SJCRH30 (cell line): ENCODE measurements around the gene DAPK3. TPM values are rescaled to one million over a fixed set of nuclear protein-coding genes. Genes with fewer than 3 reads are reported as not detected.
"Not testable (repeated sequence)": the region's sequence is repeated elsewhere in the genome, so short reads cannot be mapped to it uniquely, and the experiment has no call there.

Experiments
- DNase-seq, 2 experiments: peaks; one replicate each; pipeline ENCODE4 v3.0.0-alpha.2; 2015 to 2020
- H3K27ac ChIP-seq: fragments of 250-450 bp; sonication (Bioruptor Pico); 2 replicates; pipeline ENCODE4 v1.5.1; 2020; ENCODE audit warnings: mild to moderate bottlenecking, moderate library complexity
- H3K27me3 ChIP-seq: fragments of 250-450 bp; sonication (Bioruptor Pico); 2 replicates; pipeline ENCODE4 v1.5.1; 2020; ENCODE audit warnings: mild to moderate bottlenecking, moderate library complexity
- H3K36me3 ChIP-seq: fragments of 250-450 bp; sonication (Bioruptor Pico); 2 replicates; pipeline ENCODE4 v1.5.1; 2020; ENCODE audit warnings: mild to moderate bottlenecking, moderate library complexity
- H3K4me1 ChIP-seq: fragments of 250-450 bp; sonication (Bioruptor Pico); 2 replicates; pipeline ENCODE4 v1.5.1; 2020; ENCODE audit warnings: mild to moderate bottlenecking, moderate library complexity
- H3K4me3 ChIP-seq: fragments of 250-450 bp; sonication (Bioruptor Pico); 2 replicates; pipeline ENCODE4 v1.5.1; 2020; ENCODE audit warnings: mild to moderate bottlenecking, moderate library complexity
- H3K9me3 ChIP-seq: fragments of 250-450 bp; sonication (Bioruptor Pico); replicated peaks from 2 replicates; pipeline ENCODE4 v1.5.1; 2020; ENCODE audit warnings: mild to moderate bottlenecking, moderate library complexity
- total RNA-seq: library from RNA; depleted of rRNA; stranded (reverse); fragments of >200 nt; shearing (Covaris generic); gene quantifications from 2 replicates; pipeline ENCODE4 v1.2.3, GENCODE V29; 2014; rRNA removed

Gene DAPK3
- total RNA-seq, result 39.1 and 41.9 TPM in 2 replicates

DNA sequence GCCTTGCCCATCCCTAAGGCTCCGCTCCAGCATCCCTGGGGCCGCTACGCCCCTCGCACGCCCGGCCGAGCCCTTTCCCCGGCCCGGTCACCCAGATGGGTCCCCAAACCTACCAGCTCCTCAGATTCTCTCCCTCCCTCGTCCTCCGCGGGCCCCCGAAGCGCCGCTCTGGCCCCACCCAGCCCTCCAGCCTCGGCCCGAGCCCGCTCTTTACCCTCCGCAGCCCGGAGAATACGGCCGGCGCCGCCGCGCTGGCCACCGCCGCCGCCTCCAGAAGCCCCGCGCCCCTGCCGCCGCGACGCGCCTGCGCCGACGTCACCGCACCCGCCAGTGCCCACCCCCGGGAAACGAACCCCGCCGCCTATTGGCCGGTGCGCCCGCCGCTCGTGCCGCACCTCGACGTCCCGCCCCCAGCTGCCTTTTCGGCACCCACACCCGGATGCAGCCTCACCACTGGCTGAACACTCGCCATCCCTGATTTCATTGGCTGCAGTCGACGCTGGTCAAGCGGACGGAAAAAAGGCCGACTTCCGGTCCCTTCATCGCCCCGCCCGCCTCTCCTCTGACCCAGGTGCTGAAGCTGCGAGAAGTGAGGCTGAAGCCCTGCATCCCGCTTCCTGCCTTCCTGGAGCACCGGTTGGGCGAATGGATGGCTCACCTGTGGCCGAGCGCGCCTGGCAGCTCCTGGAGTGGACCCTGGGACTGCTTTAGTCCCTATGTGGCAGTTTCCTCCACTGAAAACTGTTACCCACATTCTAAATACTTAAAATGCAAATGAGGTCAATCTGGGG is at the start of gene DAPK3:
Gene DAPK3 (minus strand): TSS at position 292 of the 791 bp plus-strand sequence. CDS start 1,364 bp downstream, outside the sequence.
- Histone ChIP-seq H3K27me3 (no peaks in the 10 kb centered on the region), H3K4me1 (peaks cover 9% of the 10 kb centered on the region; the same call in 1 of the 2 replicates), H3K27ac (peak within 1 kb of the TSS; percentile 57), H3K9me3 (no peaks in the 10 kb centered on the region), H3K36me3 (peaks cover 17% of the 10 kb centered on the region), H3K4me3 (peak within 1 kb of the TSS; percentile 93)
- DNase-seq, result peak; percentile 97

DNA sequence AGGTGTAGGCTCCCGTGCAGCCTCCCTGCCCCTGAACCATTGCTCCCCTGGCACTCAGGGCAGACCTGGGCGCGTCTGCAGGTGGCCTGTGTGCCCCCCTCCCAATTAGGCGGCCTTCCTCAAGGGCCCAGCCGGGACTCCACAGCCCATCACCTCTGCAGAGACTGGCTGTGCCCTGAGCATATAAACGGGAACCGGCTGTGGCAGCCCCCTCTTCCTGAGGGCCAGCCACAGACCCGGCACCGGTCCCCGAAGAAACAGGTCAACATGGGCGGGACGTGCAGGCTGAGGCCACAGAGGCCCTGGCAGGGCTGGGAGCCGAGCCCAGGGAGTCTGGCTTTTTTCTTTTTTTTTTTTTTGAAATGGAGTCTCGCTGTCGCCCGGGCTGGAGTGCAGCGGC is 48.7 kb upstream of the DAPK3 start:
- peaks cover 4% of the 10 kb centered on the region for H3K36me3 ChIP-seq
- no peak overlapping the region for H3K27ac ChIP-seq
- no peak overlapping the region for H3K4me3 ChIP-seq
- H3K27me3 ChIP-seq, result no peaks in the 10 kb centered on the region
- no peak for DNase-seq
- H3K4me1 ChIP-seq, result no peaks in the 10 kb centered on the region
- H3K9me3 ChIP-seq, result no peaks in the 10 kb centered on the region

DNA sequence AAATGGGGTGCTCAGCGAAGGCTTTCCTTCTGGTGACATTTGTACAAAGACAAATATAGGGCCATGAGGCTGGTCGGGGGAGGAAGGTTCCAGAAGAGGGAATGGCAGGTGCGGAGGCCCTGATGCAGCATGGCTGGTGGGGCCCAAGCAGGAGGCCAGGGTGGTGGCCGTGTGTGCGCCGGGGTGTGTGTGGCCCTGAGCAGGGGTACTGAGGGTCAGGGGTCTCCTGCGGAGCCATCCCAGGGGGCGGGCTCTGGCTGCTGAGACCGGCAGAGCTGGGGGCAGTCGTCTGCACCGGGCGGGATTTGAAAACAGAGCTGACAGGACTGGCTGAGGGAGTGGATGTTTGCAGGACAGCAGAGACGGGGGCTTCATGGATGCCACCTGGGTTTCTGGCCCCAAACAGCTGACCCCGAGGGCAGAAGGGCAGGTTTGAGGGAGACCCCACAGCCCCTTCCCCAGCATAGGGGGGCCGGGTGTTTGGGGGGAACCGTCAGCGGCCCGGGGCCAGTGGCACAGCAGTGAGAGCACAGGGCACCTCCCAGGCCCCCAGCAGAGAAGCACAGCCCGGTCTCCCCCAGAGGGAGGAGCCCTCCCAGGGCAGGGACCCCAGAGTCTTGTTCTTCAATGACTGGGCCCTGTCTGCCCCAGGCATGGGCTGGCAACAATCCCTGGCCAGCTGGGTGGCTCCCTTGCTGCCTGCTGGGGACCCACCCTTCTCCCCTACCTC is 48.0 kb upstream of the DAPK3 start:
- no peaks in the 10 kb centered on the region for H3K27me3 ChIP-seq
- no peak overlapping the region for H3K4me3 ChIP-seq
- H3K9me3 ChIP-seq, result no peaks in the 10 kb centered on the region
- H3K36me3 ChIP-seq, result peaks cover 4% of the 10 kb centered on the region
- no peak for DNase-seq
- no peaks in the 10 kb centered on the region for H3K4me1 ChIP-seq
- H3K27ac ChIP-seq, result no peak overlapping the region

DNA sequence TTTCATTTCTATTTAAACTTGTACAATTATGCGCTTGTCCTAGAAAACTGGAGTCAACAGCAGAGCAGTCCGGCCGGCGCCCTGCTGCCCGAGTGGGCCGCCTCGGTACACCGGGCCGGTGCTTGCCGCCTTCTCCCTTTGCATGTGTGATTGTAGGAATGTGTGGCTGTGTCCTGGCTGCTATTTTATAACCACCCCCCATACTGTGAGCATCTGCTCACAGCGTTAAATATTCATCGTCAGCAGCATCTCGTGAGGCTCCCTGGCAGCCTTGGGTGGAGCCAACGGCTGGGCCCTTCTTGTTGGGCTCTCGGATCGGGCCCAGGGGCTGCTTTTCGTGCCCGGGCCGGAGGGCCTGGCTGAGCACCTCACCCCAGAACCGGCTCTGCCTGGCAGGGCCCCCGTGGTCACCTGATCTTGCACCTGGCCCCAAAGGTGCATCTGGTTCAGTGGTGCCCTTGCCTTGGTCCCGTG is 47.3 kb upstream of the DAPK3 start:
- Histone ChIP-seq H3K36me3 (peaks cover 11% of the 10 kb centered on the region), H3K9me3 (no peaks in the 10 kb centered on the region), H3K4me1 (no peaks in the 10 kb centered on the region), H3K27me3 (no peaks in the 10 kb centered on the region), H3K4me3 (no peak overlapping the region), H3K27ac (no peak overlapping the region)
- no peak for DNase-seq

DNA sequence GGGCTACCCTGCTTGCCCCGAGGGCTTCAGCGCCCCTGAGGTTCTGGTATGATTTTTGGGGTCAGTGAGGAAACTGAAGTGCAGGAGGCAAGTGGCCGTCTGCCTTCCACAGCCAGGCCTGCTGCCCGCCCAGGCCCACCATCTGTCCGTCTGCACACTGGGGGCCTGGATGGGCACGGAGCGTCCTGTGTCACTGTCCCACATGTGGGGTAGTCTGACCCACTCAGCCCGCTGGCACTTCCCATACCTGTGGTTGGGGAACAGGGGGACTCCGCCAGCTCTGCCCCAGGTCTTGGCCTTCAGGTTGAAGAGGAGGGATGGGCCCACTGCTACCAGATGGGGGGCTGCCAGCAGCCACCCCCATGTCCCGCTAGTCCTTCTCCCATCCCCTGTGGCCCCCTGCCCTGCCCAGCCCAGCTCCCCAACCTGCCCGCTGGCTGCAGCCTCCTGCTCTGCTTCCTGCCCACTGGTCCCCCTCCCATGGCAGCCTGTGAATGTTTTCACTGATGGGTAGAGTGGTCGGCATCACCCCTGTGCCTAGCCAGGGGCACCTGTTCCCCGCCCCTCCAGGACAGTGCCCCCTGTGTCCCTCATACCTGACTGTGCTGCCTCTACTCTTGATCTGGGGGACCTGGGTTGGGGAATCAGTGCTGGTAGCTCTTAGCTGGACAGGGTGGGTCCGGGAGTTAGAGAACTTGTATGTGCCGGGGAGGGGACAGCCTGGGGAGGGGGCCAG is 46.2 kb upstream of the DAPK3 start:
- Histone ChIP-seq H3K4me3 (no peak overlapping the region), H3K27ac (no peak overlapping the region), H3K4me1 (no peaks in the 10 kb centered on the region), H3K36me3 (peaks cover 13% of the 10 kb centered on the region), H3K9me3 (no peaks in the 10 kb centered on the region), H3K27me3 (no peaks in the 10 kb centered on the region)
- no peak for DNase-seq

DNA sequence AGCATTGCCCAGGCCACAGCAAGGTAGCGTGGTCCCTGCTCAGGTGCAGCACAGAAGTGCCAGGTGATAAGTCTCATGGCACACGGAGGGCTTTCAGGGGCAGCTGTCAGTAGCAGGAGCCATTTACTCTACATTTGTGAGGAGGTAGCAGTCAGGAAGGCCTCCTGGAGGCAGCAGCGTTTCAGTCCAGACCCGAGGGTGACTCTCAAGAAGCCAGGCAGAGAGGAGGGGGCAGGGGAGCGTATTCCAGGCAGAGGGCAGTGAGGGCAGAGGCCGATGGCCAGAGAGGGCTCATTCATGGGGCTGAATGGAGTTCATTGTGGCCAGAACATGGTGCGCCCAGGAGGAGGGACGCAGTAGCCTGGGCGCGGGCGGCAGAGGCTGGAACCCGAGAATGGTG is 45.6 kb upstream of the DAPK3 start:
- Histone ChIP-seq H3K36me3 (peaks cover 10% of the 10 kb centered on the region; the same call in 1 of the 2 replicates), H3K27me3 (no peaks in the 10 kb centered on the region), H3K4me1 (no peaks in the 10 kb centered on the region), H3K9me3 (no peaks in the 10 kb centered on the region), H3K27ac (no peak overlapping the region), H3K4me3 (no peak overlapping the region)
- DNase-seq, result no peak

DNA sequence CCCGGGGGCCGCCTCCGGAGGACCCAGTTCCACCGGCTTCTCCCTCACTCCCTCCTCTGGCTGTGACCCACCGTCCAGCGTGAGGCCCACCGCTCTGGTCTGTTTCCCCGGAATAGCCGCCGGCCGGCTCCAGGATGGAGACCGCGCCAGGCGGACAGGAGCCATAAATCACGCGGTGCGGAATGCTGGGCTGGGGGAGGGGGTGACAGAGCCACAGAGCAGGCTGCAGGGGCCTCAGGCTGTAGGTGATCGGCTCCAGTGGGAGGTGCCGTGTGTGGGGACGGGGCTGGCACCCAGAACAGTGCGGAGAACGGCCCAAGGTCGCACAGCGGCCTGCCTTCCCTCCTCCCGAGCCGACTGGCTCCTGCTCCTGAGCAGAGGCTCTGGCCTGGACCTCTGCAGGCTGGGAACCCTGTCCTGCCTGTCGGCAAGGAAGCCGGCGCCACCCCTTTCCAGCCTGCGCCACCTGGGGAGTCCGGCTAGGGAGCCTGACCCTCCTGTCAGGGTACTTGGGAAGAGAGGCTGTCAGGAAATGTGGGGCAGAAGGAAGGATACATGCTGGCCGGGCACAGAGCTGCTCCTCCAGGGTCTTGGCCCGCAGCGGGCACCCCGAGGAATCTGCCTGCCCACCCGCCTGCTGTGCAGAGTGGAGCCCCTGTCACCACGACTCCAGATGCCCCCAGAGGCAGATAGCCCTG is 45.0 kb upstream of the DAPK3 start:
- H3K36me3 ChIP-seq, result peaks cover 10% of the 10 kb centered on the region; the same call in 1 of the 2 replicates
- H3K27me3 ChIP-seq, result no peaks in the 10 kb centered on the region
- DNase-seq, result no peak
- no peak overlapping the region for H3K4me3 ChIP-seq
- H3K27ac ChIP-seq, result no peak overlapping the region
- H3K9me3 ChIP-seq, result no peaks in the 10 kb centered on the region
- H3K4me1 ChIP-seq, result peaks cover under 1% of the 10 kb centered on the region; the same call in 1 of the 2 replicates

DNA sequence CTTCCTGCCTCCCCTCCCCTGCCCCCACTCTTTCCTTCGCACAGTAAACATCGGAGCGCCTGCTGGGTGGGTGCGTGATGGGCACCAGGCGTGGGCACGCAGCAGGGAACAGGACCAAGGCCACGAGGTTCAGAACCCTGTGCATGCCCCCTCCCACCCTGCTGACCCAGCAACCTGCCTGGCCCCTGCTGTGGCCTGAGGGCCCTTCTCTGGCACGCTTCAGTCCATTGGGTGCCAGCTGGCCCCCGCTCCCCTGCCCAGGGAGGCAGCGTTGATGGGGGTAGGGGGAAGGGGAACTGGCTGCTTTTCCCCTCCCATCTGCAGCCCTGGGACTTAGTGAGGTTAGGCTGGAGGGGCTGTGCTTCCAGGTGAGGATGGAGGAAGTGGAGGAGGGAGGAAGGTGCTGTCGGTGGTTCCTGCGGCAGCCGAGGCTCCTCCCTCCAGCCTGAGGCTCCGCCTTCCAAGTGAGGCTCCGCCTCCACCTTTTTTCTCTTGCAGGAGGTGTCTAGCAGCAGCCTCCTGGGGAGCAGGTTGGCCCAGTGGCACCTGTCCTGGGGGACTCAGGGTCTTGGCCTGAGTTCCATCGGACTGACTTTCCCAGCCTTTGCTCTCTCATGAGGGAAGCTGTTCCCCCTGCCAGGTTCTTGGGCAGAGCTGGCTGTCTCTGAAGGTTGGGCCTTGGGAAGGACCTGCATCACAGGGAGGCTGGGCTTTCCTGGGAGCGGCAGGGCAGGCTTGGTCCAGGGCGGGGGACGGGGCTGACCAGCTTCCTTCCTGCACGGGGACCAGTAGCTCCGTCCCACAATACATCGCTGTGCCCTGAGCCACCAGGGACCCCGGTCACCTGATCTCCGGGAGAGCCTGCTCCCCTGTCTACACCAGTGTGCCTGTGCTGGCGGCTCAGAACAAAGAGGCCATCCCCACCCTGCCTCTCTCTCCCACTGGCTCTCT is 43.9 kb upstream of the DAPK3 start:
- H3K4me3 ChIP-seq, result no peak overlapping the region
- H3K36me3 ChIP-seq, result peaks cover 10% of the 10 kb centered on the region; the same call in 1 of the 2 replicates
- H3K27ac ChIP-seq, result no peak overlapping the region
- DNase-seq, result no peak
- peaks cover 9% of the 10 kb centered on the region for H3K4me1 ChIP-seq
- H3K9me3 ChIP-seq, result no peaks in the 10 kb centered on the region
- no peaks in the 10 kb centered on the region for H3K27me3 ChIP-seq

DNA sequence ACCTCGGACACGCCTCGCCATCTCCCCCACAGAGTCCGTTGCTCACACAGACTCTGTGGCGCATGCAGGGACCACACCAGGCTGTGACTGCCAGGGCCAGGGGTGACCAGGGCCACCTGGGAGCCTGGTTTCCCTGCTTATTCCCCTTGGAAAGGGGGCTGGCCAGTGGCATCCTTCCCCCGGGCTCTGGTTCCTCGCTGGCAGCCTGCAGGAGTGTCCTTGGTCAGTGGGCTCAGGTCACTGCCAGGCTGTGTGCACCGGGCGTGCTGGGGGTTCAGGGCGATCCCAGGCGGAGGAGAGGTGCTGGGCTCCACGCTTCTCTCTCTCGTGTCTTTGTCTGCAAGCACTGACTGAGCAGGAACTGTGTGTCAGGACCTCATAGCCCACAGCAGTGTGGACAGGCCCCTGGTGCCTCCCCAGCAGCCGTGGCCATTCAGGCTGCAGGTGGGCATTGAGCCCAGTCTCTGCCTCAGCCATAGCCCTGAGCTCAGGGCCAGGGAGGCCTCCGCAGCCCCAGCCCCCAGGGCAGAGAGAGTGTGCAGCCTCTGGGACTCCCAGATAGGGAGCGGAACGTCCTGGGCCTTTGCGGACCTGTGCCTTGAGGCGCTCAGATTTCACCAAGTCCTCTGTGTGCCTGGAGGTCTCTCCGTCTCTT is 43.1 kb upstream of the DAPK3 start:
- no peaks in the 10 kb centered on the region for H3K27me3 ChIP-seq
- no peak overlapping the region for H3K27ac ChIP-seq
- no peaks in the 10 kb centered on the region for H3K9me3 ChIP-seq
- DNase-seq, result no peak
- no peak overlapping the region for H3K4me3 ChIP-seq
- H3K4me1 ChIP-seq, result peaks cover 17% of the 10 kb centered on the region
- H3K36me3 ChIP-seq, result peaks cover 10% of the 10 kb centered on the region; the same call in 1 of the 2 replicates

DNA sequence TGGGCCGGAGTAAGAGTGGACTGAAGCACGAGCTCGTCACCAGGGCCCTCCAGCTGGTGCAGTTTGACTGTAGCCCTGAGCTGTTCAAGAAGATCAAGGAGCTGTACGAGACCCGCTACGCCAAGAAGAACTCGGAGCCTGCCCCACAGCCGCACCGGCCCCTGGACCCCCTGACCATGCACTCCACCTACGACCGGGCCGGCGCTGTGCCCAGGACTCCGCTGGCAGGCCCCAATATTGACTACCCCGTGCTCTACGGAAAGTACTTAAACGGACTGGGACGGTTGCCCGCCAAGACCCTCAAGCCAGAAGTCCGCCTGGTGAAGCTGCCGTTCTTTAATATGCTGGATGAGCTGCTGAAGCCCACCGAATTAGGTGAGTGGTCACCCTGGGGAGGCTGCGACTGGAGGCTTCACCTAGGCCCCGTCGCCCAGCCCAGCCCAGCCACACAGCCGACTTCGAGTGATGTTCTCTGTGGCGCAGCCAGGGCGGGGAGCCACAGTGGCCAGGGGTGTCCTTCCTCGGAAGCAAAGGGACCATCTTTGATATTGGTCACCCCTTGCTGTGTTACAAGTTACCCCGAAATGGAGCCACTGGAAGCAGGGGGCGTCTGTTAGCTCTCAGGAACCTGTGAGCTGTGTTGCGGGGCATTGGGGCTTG is 42.2 kb upstream of the DAPK3 start:
- Histone ChIP-seq H3K4me1 (peaks cover 23% of the 10 kb centered on the region), H3K4me3 (no peak overlapping the region), H3K9me3 (no peaks in the 10 kb centered on the region), H3K27me3 (no peaks in the 10 kb centered on the region), H3K36me3 (peaks cover 10% of the 10 kb centered on the region; the same call in 1 of the 2 replicates), H3K27ac (no peak overlapping the region)
- DNase-seq, result no peak

DNA sequence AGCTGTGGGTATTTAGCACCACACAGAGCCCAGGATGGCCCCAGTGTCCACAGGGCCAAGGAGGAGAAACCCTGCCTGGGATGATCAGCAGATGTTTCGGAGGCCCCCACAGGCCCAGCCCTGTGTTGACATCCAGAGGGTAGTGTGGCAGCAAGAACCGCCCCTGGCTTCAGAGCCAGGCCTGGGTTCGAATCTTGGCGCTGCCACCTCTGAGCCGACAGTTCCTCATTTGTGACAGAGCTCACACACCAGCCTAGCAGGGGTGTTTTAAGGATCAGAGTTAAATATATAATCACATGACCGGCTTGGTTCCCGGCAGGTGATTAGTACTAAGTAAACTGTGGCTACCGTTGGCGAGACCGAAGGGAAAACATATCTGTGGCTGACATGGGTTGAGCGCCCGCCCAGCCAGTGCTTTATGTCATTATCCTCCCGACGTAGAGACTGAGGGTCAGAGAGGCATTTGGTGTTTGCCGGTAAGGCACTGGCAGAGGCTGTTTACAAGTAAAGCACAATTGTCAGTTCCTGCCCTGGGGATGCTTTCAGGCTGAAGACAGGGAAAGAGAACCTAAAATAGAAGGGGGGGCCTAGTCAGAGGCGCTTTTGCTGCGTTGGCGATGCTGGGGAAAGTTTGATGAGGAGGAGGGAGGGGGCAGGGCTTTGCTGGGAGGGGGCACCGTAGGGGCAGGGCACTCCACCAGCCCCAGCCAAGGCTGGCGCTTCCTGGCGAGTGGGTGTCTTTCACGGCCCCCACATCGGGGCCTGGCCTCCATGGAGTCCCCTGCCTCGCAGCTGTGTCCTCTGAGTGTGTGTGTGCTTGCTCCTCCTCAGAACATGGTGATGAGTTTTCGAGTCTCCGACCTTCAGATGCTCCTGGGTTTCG is 41.4 kb upstream of the DAPK3 start:
- Histone ChIP-seq H3K4me1 (peaks cover 23% of the 10 kb centered on the region), H3K27me3 (no peaks in the 10 kb centered on the region), H3K36me3 (peaks cover 10% of the 10 kb centered on the region; the same call in 1 of the 2 replicates), H3K9me3 (no peaks in the 10 kb centered on the region), H3K4me3 (no peak overlapping the region), H3K27ac (no peak overlapping the region)
- DNase-seq, result no peak

DNA sequence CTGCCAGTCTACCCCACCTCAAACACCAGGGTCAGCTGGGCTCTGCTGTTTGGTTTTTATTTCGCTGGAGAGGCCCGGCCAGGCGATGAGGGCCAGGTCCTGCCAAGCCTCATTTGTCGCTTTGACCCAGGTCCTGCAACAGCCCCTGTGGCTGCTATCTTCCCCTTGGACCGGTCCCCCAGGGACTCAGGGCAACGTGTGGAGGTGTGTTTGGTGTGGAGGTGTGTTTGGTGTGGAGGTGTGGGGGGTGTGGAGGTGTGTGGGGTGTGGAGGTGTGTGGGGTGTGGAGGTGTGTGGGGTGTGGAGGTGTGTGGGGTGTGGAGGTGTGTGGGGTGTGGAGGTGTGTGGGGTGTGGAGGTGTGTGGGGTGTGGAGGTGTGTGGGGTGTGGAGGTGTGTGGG is 40.5 kb upstream of the DAPK3 start:
- peaks cover 10% of the 10 kb centered on the region; the same call in 1 of the 2 replicates for H3K36me3 ChIP-seq
- not testable (repeated sequence) for H3K9me3 ChIP-seq, H3K27ac ChIP-seq, H3K27me3 ChIP-seq, DNase-seq, H3K4me3 ChIP-seq
- peaks cover 23% of the 10 kb centered on the region for H3K4me1 ChIP-seq
